Esophagus muscularis mucosa (tissue), 4 donors: ENCODE data around the gene GCLC. TPM values are rescaled to one million over a fixed set of nuclear protein-coding genes. Genes with fewer than 3 reads are reported as not detected.

Experiments
- DNase-seq: peaks from one replicate; pipeline ENCODE4 v3.0.0-alpha.2; 2017; ENCODE audit errors: extremely low spot score
- H3K27ac ChIP-seq, 4 donors: fragments of 200-600 bp; sonication (generic); replicated peaks in 1 of 4; 1 replicate in 3 of 4; 2 replicates in 1 of 4; pipeline ENCODE4 v1.5.1; 2016 to 2019; ENCODE audit warnings: mild to moderate bottlenecking in 1 of 4
- H3K27me3 ChIP-seq, 4 donors: fragments of 200-600 bp; sonication (generic); one replicate each; pipeline versions ENCODE4 v1.5.1 to v1.6.0; 2016 to 2019
- H3K36me3 ChIP-seq, 4 donors: fragments of 200-600 bp; sonication (generic); one replicate each; pipeline ENCODE4 v1.5.1; 2016 to 2019
- H3K4me1 ChIP-seq, 4 donors: fragments of 200-600 bp; sonication (generic); one replicate each; pipeline ENCODE4 v1.5.1; 2016 to 2019
- H3K4me3 ChIP-seq, 4 donors: fragments of 200-600 bp; sonication (generic); 1 replicate in 2 of 4; 2 replicates in 2 of 4; pipeline ENCODE4 v1.5.1; 2016 to 2019; ENCODE audit warnings: mild to moderate bottlenecking in 4 of 4, moderate library complexity in 1 of 4
- H3K9me3 ChIP-seq, 4 donors: fragments of 200-600 bp; sonication (generic); 1 replicate in 3 of 4; 2 replicates in 1 of 4; pipeline ENCODE4 v1.5.1; 2016 to 2019
- CTCF ChIP-seq, 3 experiments: fragments of 200-600 bp in 2 of 3; fragments of 450-650 bp in 1 of 3; sonication (generic) in 2 of 3; IDR thresholded peaks; one replicate each; pipeline ENCODE4 v1.5.1; 2017 to 2019; ENCODE audit warnings: antibody characterized with exemption in 3 of 3, mild to moderate bottlenecking in 2 of 3, moderate library complexity in 1 of 3
- EP300 ChIP-seq: sonication (generic); formaldehyde crosslinking; IDR thresholded peaks from one replicate; pipeline ENCODE4 v1.6.1; 2017; ENCODE audit warnings: antibody characterized with exemption
- POLR2A ChIP-seq: fragments of 450-650 bp; IDR thresholded peaks from one replicate; pipeline ENCODE4 v1.6.1; 2017; ENCODE audit warnings: antibody characterized with exemption, moderate library complexity, mild to moderate bottlenecking, low read depth
- POLR2AphosphoS5 ChIP-seq, 2 donors: sonication (generic); formaldehyde crosslinking; IDR thresholded peaks; one replicate each; pipeline ENCODE4 v1.6.1; 2017; ENCODE audit warnings: antibody characterized with exemption in 2 of 2
- WGBS: methylation state at CpG from one replicate; pipeline ENCODE4 v1.1.5; 2018; 5-methylcytosine and 5-hydroxymethylcytosine counted together
- intact Hi-C: fragments of 100-400 bp; cut with DNase I; formaldehyde crosslinking; loops from one replicate; pipeline ENCODE4 v1.15.1; 2023
- total RNA-seq, 4 donors: library from RNA; depleted of rRNA; stranded (reverse); fragments of >200 nt; gene quantifications; one replicate each; pipeline versions ENCODE4 v1.1.0 to v1.2.1, GENCODE V29; 2016

GCLC gene
- total RNA-seq, 4 donors from 2014 or later, result 57.7 to 70.8 (median 64.6) TPM

GRCh38 chr6:53541900-53542299, 3.0 kb downstream of the GCLC start:
- H3K27ac ChIP-seq, result peak overlapping the region; percentile 95 to 99 (median 98)
- no peaks in the 10 kb centered on the region for H3K27me3 ChIP-seq
- 96% methylated on average over 7 of the region's 7 CpGs for WGBS
- TF ChIP-seq POLR2AphosphoS5 (IDR thresholded peaks at IDR 0.05) (no peak), EP300 (no peak), CTCF (IDR thresholded peaks at IDR 0.05) (no peak), POLR2A (no peak)
- H3K4me1 ChIP-seq, result peaks cover 15 to 86% (median 83%) of the 10 kb centered on the region in 4 donors
- no peak for DNase-seq
- H3K36me3 ChIP-seq, result no peaks in the 10 kb centered on the region
- H3K9me3 ChIP-seq, result no peaks in the 10 kb centered on the region
- peak overlapping the region in 1 of 4 donors; percentile 77 for H3K4me3 ChIP-seq
- intact Hi-C loops, result loop anchor here (5.0 to 10.0 kb wide), 2 partner anchors 40 to 253 kb away; partner anchors contain the start of gene LRRC1

GRCh38 chr6:53540129-53540692, 4.7 kb downstream of the GCLC start:
- Histone ChIP-seq H3K9me3 (no peaks in the 10 kb centered on the region), H3K27me3 (no peaks in the 10 kb centered on the region), H3K27ac (no peak overlapping the region), H3K4me1 (peaks cover 15 to 79% (median 74%) of the 10 kb centered on the region in 4 donors), H3K36me3 (no peaks in the 10 kb centered on the region), H3K4me3 (no peak overlapping the region)
- 78% methylated on average over 4 of the region's 4 CpGs for WGBS
- intact Hi-C loops, result loop anchor here (5.0 to 10.0 kb wide), 2 partner anchors 38 to 255 kb away; partner anchors contain the start of gene LRRC1
- no peak for DNase-seq
- TF ChIP-seq CTCF (IDR thresholded peaks at IDR 0.05), result no peak
- no peak for TF ChIP-seq POLR2A
- TF ChIP-seq EP300, result no peak
- TF ChIP-seq POLR2AphosphoS5 (IDR thresholded peaks at IDR 0.05), result no peak

DNA sequence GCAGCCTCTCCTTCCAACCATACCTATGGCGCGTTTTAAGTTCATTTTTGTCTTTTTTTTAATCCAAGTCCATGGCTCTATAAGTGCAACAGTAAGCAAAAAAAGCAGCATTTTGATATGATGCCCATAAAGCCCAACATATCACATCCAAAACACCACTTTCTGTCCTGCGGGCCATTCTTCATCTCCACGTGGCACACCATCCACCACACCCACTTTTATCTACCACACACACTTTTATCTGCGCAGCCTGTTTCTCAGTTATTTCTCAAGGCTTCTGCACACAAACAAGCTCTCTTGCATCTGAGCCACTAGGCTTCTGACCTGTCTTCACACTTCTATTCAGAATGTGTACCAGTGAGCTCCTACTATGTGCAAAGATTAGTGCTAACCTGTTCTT, 5.3 kb downstream of the GCLC start:
- H3K9me3 ChIP-seq, result no peaks in the 10 kb centered on the region
- DNase-seq, result no peak
- WGBS, result 84% methylated on average over 5 of the region's 5 CpGs
- TF ChIP-seq POLR2AphosphoS5 (IDR thresholded peaks at IDR 0.05), result no peak
- no peak for TF ChIP-seq EP300
- TF ChIP-seq POLR2A, result no peak
- TF ChIP-seq CTCF (IDR thresholded peaks at IDR 0.05), result no peak
- intact Hi-C loops, result no loop called here
- no peak overlapping the region for H3K27ac ChIP-seq
- no peaks in the 10 kb centered on the region for H3K36me3 ChIP-seq
- no peaks in the 10 kb centered on the region for H3K27me3 ChIP-seq
- peaks cover 15 to 83% (median 79%) of the 10 kb centered on the region in 4 donors for H3K4me1 ChIP-seq
- H3K4me3 ChIP-seq, result no peak overlapping the region

GRCh38 chr6:53536561-53536960, 8.3 kb downstream of the GCLC start:
- no peak overlapping the region for H3K27ac ChIP-seq
- DNase-seq, result no peak
- H3K9me3 ChIP-seq, result no peaks in the 10 kb centered on the region
- no peaks in the 10 kb centered on the region for H3K27me3 ChIP-seq
- no peak overlapping the region for H3K4me3 ChIP-seq
- H3K4me1 ChIP-seq, result peaks cover 16 to 89% (median 86%) of the 10 kb centered on the region in 4 donors
- 100% methylated on average over 1 of the region's 1 CpG for WGBS
- TF ChIP-seq POLR2AphosphoS5 (IDR thresholded peaks at IDR 0.05) (no peak), CTCF (IDR thresholded peaks at IDR 0.05) (no peak), EP300 (no peak), POLR2A (no peak)
- no peaks in the 10 kb centered on the region for H3K36me3 ChIP-seq
- intact Hi-C loops, result no loop called here

DNA sequence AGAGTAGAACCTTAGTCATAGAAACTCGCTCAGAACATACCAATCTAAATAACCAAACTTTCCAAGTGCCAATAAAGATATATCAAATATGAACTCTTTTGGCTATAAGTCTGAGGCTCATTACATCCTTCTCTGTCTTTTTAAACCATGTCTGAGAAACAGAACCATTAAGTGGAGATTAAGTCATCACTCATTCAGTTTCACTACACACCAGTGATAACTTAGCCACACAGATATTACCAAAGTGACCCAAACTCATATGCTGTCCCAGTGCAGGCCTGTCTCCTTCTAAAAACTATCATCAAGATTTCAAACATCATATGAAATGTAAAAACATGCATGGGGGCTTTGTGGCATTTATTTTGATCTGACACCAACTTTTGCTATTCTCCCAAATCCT, 12.0 kb downstream of the GCLC start:
- H3K4me3 ChIP-seq, result no peak overlapping the region
- H3K27ac ChIP-seq, result peak overlapping the region; percentile 60 to 80 (median 70)
- H3K4me1 ChIP-seq, result peaks cover 42 to 88% (median 85%) of the 10 kb centered on the region in 4 donors
- no peaks in the 10 kb centered on the region for H3K9me3 ChIP-seq
- intact Hi-C loops, result no loop called here
- DNase-seq, result no peak
- H3K36me3 ChIP-seq, result no peaks in the 10 kb centered on the region
- WGBS, result 32% methylated on average over 1 of the region's 1 CpG
- TF ChIP-seq POLR2AphosphoS5 (IDR thresholded peaks at IDR 0.05) (no peak), POLR2A (no peak), CTCF (IDR thresholded peaks at IDR 0.05) (no peak), EP300 (no peak)
- no peaks in the 10 kb centered on the region for H3K27me3 ChIP-seq
